Measurements from ENCODE around the gene CNTNAP2. TPM values are rescaled to one million over a fixed set of nuclear protein-coding genes. Genes with fewer than 3 reads are reported as not detected.

The CNTNAP2 gene
- total RNA-seq, 2 donors from 2014 or later, result 0.37 TPM; not detected in 1

- ATAC-seq (no peak), DNase-seq (no peak)
- Mint-ChIP-seq H3K27me3 (no peaks in the 10 kb centered on the region), H3K4me1 (no peaks in the 10 kb centered on the region), H3K4me3 (no peak overlapping the region), H3K36me3 (ENCODE audit: low read depth) (no peaks in the 10 kb centered on the region), H3K27ac (no peak overlapping the region)
- H3K9me3 ChIP-seq (ENCODE audit: control insufficient read depth, low read length, poor library complexity, severe bottlenecking), result peaks cover 3% of the 10 kb centered on the region
Observed at GRCh38 chr7:147909431-147910148, 1793.0 kb downstream of the CNTNAP2 start.

DNA sequence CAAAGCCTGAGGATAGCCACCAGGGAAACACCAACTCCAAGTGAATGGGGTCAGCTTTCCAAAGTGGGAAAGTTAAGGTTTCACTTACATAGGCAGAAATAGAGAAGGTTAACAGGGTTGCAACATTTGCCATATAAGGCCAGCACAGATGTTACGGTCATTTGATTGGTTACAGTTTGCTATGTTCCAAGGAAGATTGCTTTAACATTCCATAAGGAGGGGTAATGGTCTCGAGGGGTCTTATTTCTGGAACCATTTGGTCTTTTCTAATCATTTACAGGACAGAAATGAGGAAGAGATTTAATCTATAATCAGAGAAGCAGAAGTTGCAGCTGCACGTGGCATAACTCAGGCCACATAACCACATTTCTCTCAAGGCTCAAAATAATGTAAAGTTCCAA is 1794.6 kb downstream of the CNTNAP2 start:
- Mint-ChIP-seq H3K36me3 (ENCODE audit: low read depth) (no peaks in the 10 kb centered on the region), H3K4me3 (no peak overlapping the region), H3K27me3 (no peaks in the 10 kb centered on the region), H3K4me1 (no peaks in the 10 kb centered on the region), H3K27ac (no peak overlapping the region)
- H3K9me3 ChIP-seq (ENCODE audit: control insufficient read depth, low read length, poor library complexity, severe bottlenecking), result no peaks in the 10 kb centered on the region
- ATAC-seq (no peak), DNase-seq (no peak)

- Mint-ChIP-seq H3K36me3 (ENCODE audit: low read depth) (no peaks in the 10 kb centered on the region), H3K27me3 (no peaks in the 10 kb centered on the region), H3K4me3 (no peak overlapping the region), H3K4me1 (no peaks in the 10 kb centered on the region), H3K27ac (no peak overlapping the region)
- DNase-seq (no peak), ATAC-seq (no peak)
- H3K9me3 ChIP-seq (ENCODE audit: control insufficient read depth, low read length, poor library complexity, severe bottlenecking), result no peaks in the 10 kb centered on the region
Observed at GRCh38 chr7:147912291-147912690, 1795.7 kb downstream of the CNTNAP2 start.

DNA sequence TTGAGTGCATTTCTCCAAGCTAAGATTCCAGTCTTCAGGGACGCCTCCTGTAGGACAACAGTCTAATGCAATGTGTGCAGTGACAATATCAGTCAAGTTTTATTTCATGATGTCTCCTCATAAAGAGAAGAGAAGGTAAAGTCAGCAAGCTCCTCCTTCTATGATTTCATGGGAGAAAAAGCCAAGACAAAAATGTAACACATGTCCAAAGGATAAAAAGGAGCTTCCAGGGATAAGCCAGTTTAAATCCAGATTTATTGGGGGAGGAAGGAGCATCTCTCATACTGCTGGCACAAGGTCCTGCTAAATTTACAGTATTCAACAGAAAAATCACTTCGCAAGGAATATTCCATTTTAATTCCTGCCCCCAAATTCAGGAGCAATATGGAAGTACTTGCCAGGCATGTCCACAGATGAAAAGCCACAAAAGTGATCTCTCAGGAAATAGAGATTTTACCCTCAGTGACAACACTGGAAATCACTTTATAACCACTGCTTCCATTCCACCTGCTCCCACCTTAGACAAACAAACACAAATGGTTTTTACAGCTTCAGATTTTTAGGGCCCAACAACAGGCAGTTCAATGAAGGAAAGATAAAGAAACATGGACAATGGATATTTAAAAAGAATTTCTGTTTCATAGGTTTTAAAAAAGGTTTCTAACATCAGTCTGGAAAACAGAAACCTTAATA is 1796.5 kb downstream of the CNTNAP2 start:
- no peak overlapping the region for H3K27ac Mint-ChIP-seq
- H3K4me3 Mint-ChIP-seq, result no peak overlapping the region
- no peaks in the 10 kb centered on the region for H3K36me3 Mint-ChIP-seq (ENCODE audit: low read depth)
- H3K27me3 Mint-ChIP-seq, result no peaks in the 10 kb centered on the region
- H3K4me1 Mint-ChIP-seq, result no peaks in the 10 kb centered on the region
- no peaks in the 10 kb centered on the region for H3K9me3 ChIP-seq (ENCODE audit: control insufficient read depth, low read length, poor library complexity, severe bottlenecking)
- ATAC-seq (no peak), DNase-seq (no peak)

DNA sequence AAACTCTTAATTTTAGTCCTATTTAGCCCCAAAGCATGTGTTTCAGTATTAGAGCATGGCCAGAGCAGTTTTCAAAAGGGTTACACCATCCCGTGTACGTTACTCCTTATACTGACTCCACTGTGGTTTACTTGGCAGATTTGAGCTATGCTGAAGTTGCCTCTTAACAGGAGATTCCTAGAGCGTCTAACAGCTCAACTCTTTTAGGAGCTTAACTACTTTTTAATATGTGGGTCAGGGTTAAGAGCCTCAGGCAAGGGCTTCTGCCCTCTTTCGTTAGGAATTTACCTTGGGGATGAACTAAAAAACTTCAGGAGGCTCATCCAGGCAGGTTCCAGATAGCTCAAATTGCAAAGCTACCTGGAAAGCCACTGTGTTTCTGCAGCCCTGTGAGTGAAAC is 1799.2 kb downstream of the CNTNAP2 start:
- no peak for DNase-seq
- no peaks in the 10 kb centered on the region for H3K4me1 Mint-ChIP-seq
- H3K9me3 ChIP-seq (ENCODE audit: control insufficient read depth, low read length, poor library complexity, severe bottlenecking), result no peaks in the 10 kb centered on the region
- H3K27me3 Mint-ChIP-seq, result no peaks in the 10 kb centered on the region
- no peaks in the 10 kb centered on the region for H3K36me3 Mint-ChIP-seq (ENCODE audit: low read depth)
- no peak for ATAC-seq
- no peak overlapping the region for H3K27ac Mint-ChIP-seq
- no peak overlapping the region for H3K4me3 Mint-ChIP-seq

DNA sequence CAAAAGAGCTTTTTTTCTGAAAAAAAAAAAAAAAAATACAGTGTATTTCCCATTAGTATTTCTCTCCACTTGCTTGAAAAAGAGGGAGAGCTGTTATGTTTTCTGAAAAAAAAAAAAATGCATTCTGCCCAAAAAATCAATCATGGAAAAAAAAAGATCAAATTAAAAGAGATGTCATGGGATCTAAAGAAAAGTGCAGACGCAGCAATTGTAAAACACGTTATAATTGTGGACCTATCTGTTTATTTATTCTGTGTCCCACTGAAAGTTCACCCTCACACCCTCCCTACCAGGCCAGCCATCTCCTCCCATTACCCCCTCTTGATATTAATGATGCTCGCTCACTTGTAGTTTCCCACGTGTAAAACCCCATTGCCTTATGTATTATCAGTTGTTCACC is 1800.0 kb downstream of the CNTNAP2 start:
- H3K4me3 Mint-ChIP-seq, result no peak overlapping the region

DNA sequence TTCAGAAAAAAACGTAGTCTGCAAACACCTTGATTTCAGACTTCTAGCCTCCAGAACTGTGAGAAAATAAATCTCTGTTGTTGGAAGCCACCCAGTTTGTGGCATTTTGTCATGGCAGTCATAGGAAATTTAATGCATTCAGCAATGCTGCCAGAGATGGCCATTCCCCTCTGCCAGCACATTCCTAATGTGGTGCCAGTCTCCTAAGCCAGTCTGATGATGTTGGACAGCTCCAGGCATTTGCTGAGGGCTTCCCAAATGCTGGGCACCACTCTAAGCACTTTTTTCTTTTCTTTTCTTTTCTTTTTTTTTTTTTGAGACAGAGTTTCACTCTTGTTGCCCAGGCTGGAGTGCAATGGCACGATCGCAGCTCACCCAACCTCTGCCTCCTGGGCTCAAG is 1807.2 kb downstream of the CNTNAP2 start:
- H3K4me3 Mint-ChIP-seq, result no peak overlapping the region
- no peak overlapping the region for H3K27ac Mint-ChIP-seq
- no peaks in the 10 kb centered on the region for H3K4me1 Mint-ChIP-seq
- peaks cover 2% of the 10 kb centered on the region for H3K9me3 ChIP-seq (ENCODE audit: control insufficient read depth, low read length, poor library complexity, severe bottlenecking)
- H3K36me3 Mint-ChIP-seq (ENCODE audit: low read depth), result no peaks in the 10 kb centered on the region
- ATAC-seq, result no peak
- DNase-seq, result no peak
- no peaks in the 10 kb centered on the region for H3K27me3 Mint-ChIP-seq

More for the DNA sequence above, 1800.0 kb downstream of the CNTNAP2 start:
- ATAC-seq (no peak), DNase-seq (no peak)
- no peaks in the 10 kb centered on the region for H3K4me1 Mint-ChIP-seq
- no peaks in the 10 kb centered on the region for H3K9me3 ChIP-seq (ENCODE audit: control insufficient read depth, low read length, poor library complexity, severe bottlenecking)
- no peaks in the 10 kb centered on the region for H3K36me3 Mint-ChIP-seq (ENCODE audit: low read depth)
- no peak overlapping the region for H3K27ac Mint-ChIP-seq
- H3K27me3 Mint-ChIP-seq, result no peaks in the 10 kb centered on the region

DNA sequence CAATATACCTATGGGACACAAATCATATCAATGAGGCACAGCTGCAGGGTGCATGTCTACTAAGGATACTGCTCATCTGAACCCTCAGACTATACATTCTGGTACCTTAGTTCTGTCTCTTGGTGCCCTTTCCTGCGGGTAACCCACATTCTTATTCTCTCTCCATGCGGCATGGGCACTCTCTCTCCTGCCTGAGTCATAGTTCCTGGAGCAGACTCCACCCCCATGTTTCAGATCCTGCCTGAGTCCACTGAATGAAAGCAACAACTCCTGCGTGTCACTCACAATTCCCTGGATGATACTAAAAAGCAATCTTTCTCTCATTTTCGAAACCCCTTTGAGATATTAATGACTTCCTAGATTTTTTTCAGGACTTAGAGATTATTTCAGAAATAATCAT is 1820.8 kb downstream of the CNTNAP2 start:
- no peak for ATAC-seq
- H3K27ac Mint-ChIP-seq, result no peak overlapping the region
- H3K4me3 Mint-ChIP-seq, result no peak overlapping the region
- H3K27me3 Mint-ChIP-seq, result no peaks in the 10 kb centered on the region
- no peaks in the 10 kb centered on the region for H3K4me1 Mint-ChIP-seq
- peaks cover 2% of the 10 kb centered on the region for H3K9me3 ChIP-seq (ENCODE audit: control insufficient read depth, low read length, poor library complexity, severe bottlenecking)
- H3K36me3 Mint-ChIP-seq (ENCODE audit: low read depth), result no peaks in the 10 kb centered on the region
- DNase-seq, result no peak

DNA sequence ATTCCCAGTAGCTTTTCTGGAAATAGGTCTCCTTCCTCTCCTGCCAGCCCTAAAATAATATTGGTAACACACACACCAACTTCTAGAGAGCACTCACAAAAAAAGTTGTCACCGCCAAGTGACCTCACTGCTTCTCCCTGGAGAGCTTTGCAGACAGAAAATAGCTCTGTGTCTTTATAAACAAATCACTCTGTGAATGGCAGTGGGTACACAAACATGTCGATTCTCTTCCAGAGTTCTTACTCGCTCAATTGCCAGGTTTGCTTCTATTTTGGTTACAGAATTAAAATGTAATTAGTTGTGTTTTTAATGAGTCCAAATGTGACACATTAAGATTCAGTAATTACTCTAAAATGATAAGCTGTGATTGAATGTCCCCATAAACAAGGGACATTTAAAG is 1824.8 kb downstream of the CNTNAP2 start:
- no peaks in the 10 kb centered on the region for H3K27me3 Mint-ChIP-seq
- H3K4me3 Mint-ChIP-seq, result no peak overlapping the region
- no peaks in the 10 kb centered on the region for H3K36me3 Mint-ChIP-seq (ENCODE audit: low read depth)
- no peaks in the 10 kb centered on the region for H3K9me3 ChIP-seq (ENCODE audit: control insufficient read depth, low read length, poor library complexity, severe bottlenecking)
- no peaks in the 10 kb centered on the region for H3K4me1 Mint-ChIP-seq
- DNase-seq (no peak), ATAC-seq (no peak)
- H3K27ac Mint-ChIP-seq, result no peak overlapping the region

DNA sequence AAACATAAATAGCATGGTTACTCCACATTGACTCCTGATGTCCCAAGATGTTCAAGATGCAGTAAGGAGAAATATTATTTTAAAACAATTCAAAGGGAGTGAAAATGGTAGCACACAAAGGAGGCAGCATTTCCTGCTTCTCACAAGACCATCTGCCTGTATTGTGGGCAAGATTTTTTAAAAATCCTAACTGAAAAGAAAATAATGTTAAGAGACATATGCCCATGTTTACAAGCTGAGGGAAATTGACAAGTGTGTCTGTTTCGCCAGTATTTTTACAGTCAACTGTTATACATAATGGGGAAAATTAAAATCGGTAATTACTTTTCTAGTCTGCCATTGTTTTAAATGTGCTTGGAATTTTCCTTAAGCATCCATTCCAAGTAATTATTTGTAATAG is 1827.7 kb downstream of the CNTNAP2 start:
- Mint-ChIP-seq H3K27me3 (no peaks in the 10 kb centered on the region), H3K36me3 (ENCODE audit: low read depth) (no peaks in the 10 kb centered on the region), H3K4me3 (no peak overlapping the region), H3K27ac (no peak overlapping the region), H3K4me1 (no peaks in the 10 kb centered on the region)
- H3K9me3 ChIP-seq (ENCODE audit: control insufficient read depth, low read length, poor library complexity, severe bottlenecking), result no peaks in the 10 kb centered on the region
- ATAC-seq, result no peak
- DNase-seq, result no peak

- no peaks in the 10 kb centered on the region for H3K9me3 ChIP-seq (ENCODE audit: control insufficient read depth, low read length, poor library complexity, severe bottlenecking)
- Mint-ChIP-seq H3K27me3 (no peaks in the 10 kb centered on the region), H3K4me3 (no peak overlapping the region), H3K27ac (no peak overlapping the region), H3K36me3 (ENCODE audit: low read depth) (no peaks in the 10 kb centered on the region), H3K4me1 (no peaks in the 10 kb centered on the region)
- DNase-seq (no peak), ATAC-seq (no peak)
Observed at GRCh38 chr7:147952918-147953317, 1836.3 kb downstream of the CNTNAP2 start.

- Mint-ChIP-seq H3K4me1 (no peaks in the 10 kb centered on the region), H3K4me3 (no peak overlapping the region), H3K27ac (no peak overlapping the region), H3K36me3 (ENCODE audit: low read depth) (no peaks in the 10 kb centered on the region), H3K27me3 (no peaks in the 10 kb centered on the region)
- H3K9me3 ChIP-seq (ENCODE audit: control insufficient read depth, low read length, poor library complexity, severe bottlenecking), result no peaks in the 10 kb centered on the region
- DNase-seq (no peak), ATAC-seq (no peak)
Observed at GRCh38 chr7:147968046-147968610, 1851.5 kb downstream of the CNTNAP2 start.

DNA sequence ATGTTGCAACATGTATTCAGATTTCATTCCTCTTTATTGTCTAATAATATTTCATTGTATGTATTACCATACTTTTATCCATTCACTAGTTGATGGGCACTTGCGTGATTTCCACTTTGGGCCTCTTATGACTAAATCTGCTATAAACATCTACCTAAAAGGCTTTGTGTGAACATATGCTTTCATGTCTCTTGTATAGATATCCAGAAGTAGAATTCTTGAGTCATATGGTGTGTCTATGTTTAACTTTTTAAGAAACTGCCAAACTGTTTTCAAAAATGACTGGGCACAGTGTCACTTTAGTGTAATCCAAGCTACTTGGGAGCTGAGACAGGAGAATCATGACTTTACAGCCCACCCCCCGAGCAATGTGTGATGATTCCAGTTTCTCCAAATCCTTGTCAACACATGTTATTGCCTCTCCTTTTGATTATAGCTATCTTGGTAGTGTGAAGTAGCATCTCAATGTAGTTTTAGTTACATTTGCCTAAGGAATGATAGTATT is 1855.1 kb downstream of the CNTNAP2 start:
- Mint-ChIP-seq H3K27ac (no peak overlapping the region), H3K36me3 (ENCODE audit: low read depth) (no peaks in the 10 kb centered on the region), H3K4me3 (no peak overlapping the region), H3K4me1 (no peaks in the 10 kb centered on the region), H3K27me3 (no peaks in the 10 kb centered on the region)
- DNase-seq, result no peak
- no peaks in the 10 kb centered on the region for H3K9me3 ChIP-seq (ENCODE audit: control insufficient read depth, low read length, poor library complexity, severe bottlenecking)
- no peak for ATAC-seq
